ENCODE data around the gene ATP10A.

The ATP10A gene, protein sequence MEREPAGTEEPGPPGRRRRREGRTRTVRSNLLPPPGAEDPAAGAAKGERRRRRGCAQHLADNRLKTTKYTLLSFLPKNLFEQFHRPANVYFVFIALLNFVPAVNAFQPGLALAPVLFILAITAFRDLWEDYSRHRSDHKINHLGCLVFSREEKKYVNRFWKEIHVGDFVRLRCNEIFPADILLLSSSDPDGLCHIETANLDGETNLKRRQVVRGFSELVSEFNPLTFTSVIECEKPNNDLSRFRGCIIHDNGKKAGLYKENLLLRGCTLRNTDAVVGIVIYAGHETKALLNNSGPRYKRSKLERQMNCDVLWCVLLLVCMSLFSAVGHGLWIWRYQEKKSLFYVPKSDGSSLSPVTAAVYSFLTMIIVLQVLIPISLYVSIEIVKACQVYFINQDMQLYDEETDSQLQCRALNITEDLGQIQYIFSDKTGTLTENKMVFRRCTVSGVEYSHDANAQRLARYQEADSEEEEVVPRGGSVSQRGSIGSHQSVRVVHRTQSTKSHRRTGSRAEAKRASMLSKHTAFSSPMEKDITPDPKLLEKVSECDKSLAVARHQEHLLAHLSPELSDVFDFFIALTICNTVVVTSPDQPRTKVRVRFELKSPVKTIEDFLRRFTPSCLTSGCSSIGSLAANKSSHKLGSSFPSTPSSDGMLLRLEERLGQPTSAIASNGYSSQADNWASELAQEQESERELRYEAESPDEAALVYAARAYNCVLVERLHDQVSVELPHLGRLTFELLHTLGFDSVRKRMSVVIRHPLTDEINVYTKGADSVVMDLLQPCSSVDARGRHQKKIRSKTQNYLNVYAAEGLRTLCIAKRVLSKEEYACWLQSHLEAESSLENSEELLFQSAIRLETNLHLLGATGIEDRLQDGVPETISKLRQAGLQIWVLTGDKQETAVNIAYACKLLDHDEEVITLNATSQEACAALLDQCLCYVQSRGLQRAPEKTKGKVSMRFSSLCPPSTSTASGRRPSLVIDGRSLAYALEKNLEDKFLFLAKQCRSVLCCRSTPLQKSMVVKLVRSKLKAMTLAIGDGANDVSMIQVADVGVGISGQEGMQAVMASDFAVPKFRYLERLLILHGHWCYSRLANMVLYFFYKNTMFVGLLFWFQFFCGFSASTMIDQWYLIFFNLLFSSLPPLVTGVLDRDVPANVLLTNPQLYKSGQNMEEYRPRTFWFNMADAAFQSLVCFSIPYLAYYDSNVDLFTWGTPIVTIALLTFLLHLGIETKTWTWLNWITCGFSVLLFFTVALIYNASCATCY (N-terminal part only)

DNA sequence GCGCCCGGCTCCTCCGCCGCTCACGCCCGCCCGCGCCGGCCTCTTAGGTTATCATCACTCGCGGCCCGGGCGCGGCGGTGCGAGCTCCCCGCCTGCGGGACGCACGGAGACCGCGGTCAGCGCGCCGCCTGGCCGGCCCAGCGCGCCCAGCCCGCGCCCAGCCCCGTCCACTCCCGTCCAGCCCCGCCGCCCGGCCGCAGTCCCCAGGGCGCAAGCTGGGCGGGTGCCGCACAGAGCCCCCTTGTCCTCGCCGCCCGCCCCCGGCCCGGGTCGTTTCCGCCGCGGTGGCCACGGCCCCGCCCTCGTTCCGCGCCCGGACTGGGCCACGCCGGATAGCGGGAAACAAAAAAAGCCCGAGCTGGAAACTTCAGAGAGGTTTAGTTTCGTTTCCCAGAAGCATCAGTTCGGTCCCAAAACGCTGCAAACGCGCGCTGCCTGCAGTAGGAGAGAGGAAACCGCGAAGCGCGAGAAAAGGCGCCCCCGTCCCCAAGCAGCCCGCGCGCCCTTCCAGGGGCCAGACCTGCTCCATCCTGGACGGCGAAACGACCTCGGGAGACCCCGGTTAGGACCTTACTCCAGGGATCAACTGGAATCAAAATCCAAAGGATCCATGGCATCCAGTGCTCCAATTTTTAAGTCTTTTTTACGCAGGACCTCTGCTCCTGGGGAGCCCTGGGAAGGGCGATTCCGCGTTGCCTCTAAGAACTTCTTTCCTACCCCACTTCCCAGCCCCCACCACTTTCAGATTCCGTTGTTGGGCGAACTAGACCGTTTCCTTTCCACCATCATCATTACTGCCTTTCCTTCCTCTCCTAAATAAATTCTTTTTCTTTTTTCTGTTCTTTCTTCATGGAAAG lies at the start of gene ATP10A:
Gene ATP10A (minus strand): TSS at position 217 of the 857 bp plus-strand sequence. CDS start 231 bp downstream, outside the sequence.
- TF ChIP-seq, protein P1, sequence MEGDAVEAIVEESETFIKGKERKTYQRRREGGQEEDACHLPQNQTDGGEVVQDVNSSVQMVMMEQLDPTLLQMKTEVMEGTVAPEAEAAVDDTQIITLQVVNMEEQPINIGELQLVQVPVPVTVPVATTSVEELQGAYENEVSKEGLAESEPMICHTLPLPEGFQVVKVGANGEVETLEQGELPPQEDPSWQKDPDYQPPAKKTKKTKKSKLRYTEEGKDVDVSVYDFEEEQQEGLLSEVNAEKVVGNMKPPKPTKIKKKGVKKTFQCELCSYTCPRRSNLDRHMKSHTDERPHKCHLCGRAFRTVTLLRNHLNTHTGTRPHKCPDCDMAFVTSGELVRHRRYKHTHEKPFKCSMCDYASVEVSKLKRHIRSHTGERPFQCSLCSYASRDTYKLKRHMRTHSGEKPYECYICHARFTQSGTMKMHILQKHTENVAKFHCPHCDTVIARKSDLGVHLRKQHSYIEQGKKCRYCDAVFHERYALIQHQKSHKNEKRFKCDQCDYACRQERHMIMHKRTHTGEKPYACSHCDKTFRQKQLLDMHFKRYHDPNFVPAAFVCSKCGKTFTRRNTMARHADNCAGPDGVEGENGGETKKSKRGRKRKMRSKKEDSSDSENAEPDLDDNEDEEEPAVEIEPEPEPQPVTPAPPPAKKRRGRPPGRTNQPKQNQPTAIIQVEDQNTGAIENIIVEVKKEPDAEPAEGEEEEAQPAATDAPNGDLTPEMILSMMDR (IDR thresholded peaks at IDR 0.05) = no peak

DNA sequence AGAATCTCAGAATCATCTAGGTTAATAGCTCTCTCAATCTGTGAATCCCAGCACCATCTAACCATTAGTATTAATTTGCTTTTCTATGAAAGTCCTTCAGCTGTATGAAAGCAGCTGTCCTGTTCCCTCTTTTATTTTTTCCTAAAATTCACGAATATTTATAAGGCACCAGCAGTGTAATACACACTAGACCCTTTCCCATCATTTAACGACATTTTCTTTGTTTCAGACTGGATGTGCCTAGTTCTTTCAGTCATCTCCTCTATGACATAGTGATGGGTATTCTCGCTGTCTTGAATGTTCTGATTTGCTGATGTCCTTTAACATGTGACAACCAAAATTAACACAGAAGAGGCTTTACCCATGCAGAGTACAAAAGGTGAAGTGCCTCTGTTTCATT lies 48.9 kb upstream of the ATP10A start:
- TF ChIP-seq, protein P1 (IDR thresholded peaks at IDR 0.05) = no peak

DNA sequence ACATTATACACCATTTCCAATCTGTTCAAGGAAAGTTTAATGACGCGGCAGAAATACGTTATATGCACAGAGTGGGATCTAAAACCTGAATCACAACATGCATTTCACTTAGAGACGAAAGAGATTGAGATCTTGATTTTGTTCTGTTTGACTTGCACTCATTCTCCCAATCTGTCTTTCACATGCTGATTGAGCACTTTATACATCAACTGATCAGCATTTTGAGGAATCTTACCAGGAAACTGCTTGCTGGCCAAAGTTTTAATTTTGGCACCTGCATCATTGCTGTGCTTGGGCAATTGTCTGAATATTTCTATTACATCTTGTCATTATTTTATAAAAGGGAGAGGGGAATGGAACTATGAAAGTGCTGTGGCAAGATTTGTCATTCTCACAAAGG lies 47.7 kb upstream of the ATP10A start:
- TF ChIP-seq, protein P1 (IDR thresholded peaks at IDR 0.05) = no peak

DNA sequence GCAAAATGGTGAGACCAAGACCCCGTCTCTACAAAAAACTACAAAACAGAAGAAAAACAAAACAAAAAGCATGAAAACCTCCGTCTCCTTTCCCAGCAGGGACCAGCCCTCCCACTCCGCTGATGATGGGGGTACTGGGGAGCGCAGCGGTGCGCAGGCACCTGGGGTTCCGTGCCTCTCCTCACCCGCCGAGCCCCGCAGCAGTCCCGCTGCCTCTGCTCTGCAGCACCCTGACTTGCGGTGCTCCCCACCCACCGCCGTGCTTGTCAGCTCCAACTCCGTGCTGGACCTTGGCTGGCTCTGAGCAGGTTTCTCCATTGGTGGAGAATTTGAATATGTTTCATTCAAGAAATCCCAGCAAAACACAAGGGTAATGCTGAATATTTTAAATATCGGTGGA lies 46.7 kb upstream of the ATP10A start:
- TF ChIP-seq, protein P1 (IDR thresholded peaks at IDR 0.05) = no peak

DNA sequence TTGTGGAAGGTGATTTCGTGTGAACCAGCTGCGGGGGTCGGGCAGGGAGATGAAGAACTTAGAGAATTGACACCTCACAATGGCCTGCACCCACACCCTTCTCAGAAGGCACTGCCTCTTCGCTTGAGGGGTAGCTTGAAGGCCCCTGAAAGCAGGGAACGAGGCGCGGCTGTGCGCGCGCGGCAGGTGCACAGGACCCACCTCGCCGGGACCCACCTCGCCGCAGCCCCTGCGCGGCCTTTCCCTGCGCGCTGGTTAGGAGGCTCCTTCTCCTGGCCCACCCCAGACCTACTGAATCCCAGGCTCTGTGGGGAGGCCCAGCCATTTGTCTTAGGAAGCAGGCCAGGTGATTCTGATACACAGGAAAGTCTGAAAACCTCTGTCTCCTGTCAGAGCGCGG lies 46.2 kb upstream of the ATP10A start:
- TF ChIP-seq, protein P1 (IDR thresholded peaks at IDR 0.05) = no peak

DNA sequence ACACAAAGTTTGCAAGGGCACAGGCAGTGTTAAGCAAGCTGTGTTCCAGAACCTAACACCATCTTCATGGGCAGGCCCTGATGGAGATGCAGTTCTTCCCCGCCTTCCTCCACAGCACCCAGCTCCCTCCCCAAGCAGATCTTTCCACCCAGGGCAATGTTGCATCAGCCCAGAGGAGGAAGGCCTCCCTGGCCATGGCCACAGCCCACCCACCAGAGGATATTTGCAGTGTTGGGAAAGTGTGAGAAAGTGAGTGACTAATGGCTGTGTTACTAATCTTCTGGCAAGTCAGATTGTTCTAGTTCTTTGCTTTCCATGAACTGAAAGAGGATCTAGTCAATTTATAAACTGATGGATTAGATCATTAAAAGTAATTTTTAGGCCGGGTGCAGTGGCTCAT lies 42.0 kb upstream of the ATP10A start:
- TF ChIP-seq, protein P1 (IDR thresholded peaks at IDR 0.05) = no peak

Measured in LNCAP (cell line).